Esophagus squamous epithelium (tissue), 4 donors: Measurements from ENCODE around the gene UQCRC1.

Experiments
- CTCF ChIP-seq, 6 experiments: fragments of 450-650 bp in 4 of 6; fragments of 200-600 bp in 2 of 6; sonication (generic) in 2 of 6; IDR thresholded peaks; one replicate each; pipeline ENCODE4 v1.5.1; 2016 to 2019; ENCODE audit warnings: antibody characterized with exemption in 6 of 6, mild to moderate bottlenecking in 4 of 6, moderate library complexity in 4 of 6
- POLR2A ChIP-seq, 4 donors: fragments of 450-650 bp; IDR thresholded peaks; one replicate each; pipeline ENCODE4 v1.6.1; 2017; ENCODE audit warnings: antibody characterized with exemption in 4 of 4, mild to moderate bottlenecking in 4 of 4, moderate library complexity in 3 of 4

- TF ChIP-seq CTCF (IDR thresholded peaks at IDR 0.05) (no peak), POLR2A (IDR thresholded peaks at IDR 0.05) (no peak)
Measured at GRCh38 chr3:48563382-48563918, 46.0 kb downstream of the UQCRC1 start, which contains the start of gene UCN2.
